GM18508 (cell line): ENCODE measurements around the gene OR1J2.
"Not testable (repeated sequence)": the region's sequence is repeated elsewhere in the genome, so short reads cannot be mapped to it uniquely, and the experiment has no call there.

Experiments used
- ATAC-seq: cut with Tn5 transposase; IDR thresholded peaks from one replicate; pipeline ENCODE4 v1.9.1; 2021; ENCODE audit warnings: moderate number of reproducible peaks; ENCODE audit not compliant: insufficient read depth, unreplicated experiment

Gene OR1J2

GRCh38 chr9:122510502-122510901 lies at the start of gene OR1J2:
Gene OR1J2 (plus strand): TSS chr9:122510802. CDS start chr9:122510802, 0 bp downstream.
- no peak for ATAC-seq

- ATAC-seq: no peak
Measured at GRCh38 chr9:122463828-122464632, 46.6 kb upstream of the OR1J2 start.

- ATAC-seq: no peak
Measured at GRCh38 chr9:122464633-122465567, 45.7 kb upstream of the OR1J2 start.

GRCh38 chr9:122466456-122466855 lies 44.1 kb upstream of the OR1J2 start:
- ATAC-seq: no peak

GRCh38 chr9:122468735-122469134 lies 41.9 kb upstream of the OR1J2 start:
- no peak for ATAC-seq

GRCh38 chr9:122474561-122474960 lies 36.0 kb upstream of the OR1J2 start:
- ATAC-seq: no peak

GRCh38 chr9:122475717-122476116 lies 34.9 kb upstream of the OR1J2 start:
- no peak for ATAC-seq

GRCh38 chr9:122477346-122477745 lies 33.3 kb upstream of the OR1J2 start:
- no peak for ATAC-seq

GRCh38 chr9:122477826-122478225 lies 32.8 kb upstream of the OR1J2 start, which contains the start of gene OR1J1:
Gene OR1J1 (minus strand): TSS chr9:122477926. CDS start chr9:122477926, 0 bp downstream.
- no peak for ATAC-seq

GRCh38 chr9:122479062-122479461 lies 31.5 kb upstream of the OR1J2 start:
- ATAC-seq: no peak

GRCh38 chr9:122498883-122499288 lies 11.7 kb upstream of the OR1J2 start:
- ATAC-seq: no peak

GRCh38 chr9:122506964-122507363 lies 3.6 kb upstream of the OR1J2 start:
- ATAC-seq: no peak

GRCh38 chr9:122518226-122518625 lies 7.6 kb downstream of the OR1J2 start:
- ATAC-seq: no peak

GRCh38 chr9:122518841-122519240 lies 8.2 kb downstream of the OR1J2 start, which contains the start of gene OR1J4:
Gene OR1J4 (plus strand): TSS chr9:122519141. CDS start chr9:122519141, 0 bp downstream.
- no peak for ATAC-seq

GRCh38 chr9:122519376-122519775 lies 8.8 kb downstream of the OR1J2 start:
- no peak for ATAC-seq

- no peak for ATAC-seq
Measured at GRCh38 chr9:122526602-122527001, 16.0 kb downstream of the OR1J2 start.

- ATAC-seq: no peak
Measured at GRCh38 chr9:122527193-122527592, 16.6 kb downstream of the OR1J2 start, which contains the start of gene OR1N1. Gene OR1N1 (minus strand): TSS chr9:122527293. CDS start chr9:122527293, 0 bp downstream.

- ATAC-seq: not testable (repeated sequence)
Measured at GRCh38 chr9:122531157-122531556, 20.6 kb downstream of the OR1J2 start.

GRCh38 chr9:122536134-122536533 lies 25.5 kb downstream of the OR1J2 start:
- ATAC-seq: no peak

- ATAC-seq: not testable (repeated sequence)
Measured at GRCh38 chr9:122537066-122537465, 26.5 kb downstream of the OR1J2 start.

GRCh38 chr9:122538757-122539156 lies 28.2 kb downstream of the OR1J2 start:
- no peak for ATAC-seq
